ENCODE results near the gene LCE3A. TPM values are rescaled to one million over a fixed set of nuclear protein-coding genes. Genes with fewer than 3 reads are reported as not detected.

The LCE3A gene
- polyA plus RNA-seq, 3 donors, result not detected

DNA sequence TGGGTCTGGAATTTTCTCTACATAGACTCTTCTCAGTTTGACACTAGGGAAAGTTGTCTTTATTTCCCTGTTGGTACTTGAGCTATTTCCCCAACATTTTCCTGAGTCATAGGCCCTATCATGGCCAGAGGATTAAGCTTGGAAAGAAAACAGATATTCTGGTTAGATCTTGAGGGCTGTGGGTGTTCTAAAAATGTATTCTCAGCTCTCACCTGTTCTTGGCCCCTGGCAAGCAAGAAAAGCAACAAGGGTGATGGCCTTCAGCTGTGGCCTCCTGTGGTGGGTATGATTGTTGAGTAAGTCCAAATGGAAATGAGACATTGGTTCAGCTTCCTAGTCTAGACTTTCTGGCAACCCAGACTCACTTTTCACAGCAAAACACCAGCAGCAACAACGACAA, 17.4 kb upstream of the LCE3A start:
- Histone ChIP-seq H3K4me2 (replicated peaks; ENCODE audit: extremely low read depth, low read length, poor library complexity, severe bottlenecking) (no peak overlapping the region), H3K27me3 (ENCODE audit: control insufficient read depth in 2 of 2, insufficient read depth in 2 of 2, low read length in 2 of 2) (no peaks in the 10 kb centered on the region), H3K9ac (ENCODE audit: insufficient read depth, low read length, poor library complexity, severe bottlenecking) (no peak overlapping the region), H3K27ac (ENCODE audit: low read depth in 1 of 2, low read length in 2 of 2) (no peak overlapping the region), H3K79me2 (ENCODE audit: insufficient read depth, low read length) (no peaks in the 10 kb centered on the region), H3K9me3 (replicated peaks in 1 of 2; ENCODE audit: control insufficient read depth in 1 of 2, insufficient read depth in 1 of 2, low read length in 2 of 2) (no peaks in the 10 kb centered on the region), H3K4me3 (replicated peaks in 1 of 3; ENCODE audit: low read depth in 2 of 3, low read length in 3 of 3) (no peak overlapping the region), H4K20me1 (ENCODE audit: insufficient read depth, low read length) (no peaks in the 10 kb centered on the region), H3K36me3 (replicated peaks in 1 of 2; ENCODE audit: control insufficient read depth in 1 of 2, insufficient read depth in 2 of 2, low read length in 2 of 2) (no peaks in the 10 kb centered on the region), H3K4me1 (ENCODE audit: control insufficient read depth in 1 of 2, insufficient read depth in 2 of 2, low read length in 2 of 2) (no peaks in the 10 kb centered on the region), H2AFZ (ENCODE audit: insufficient read depth, low read depth, low read length, poor library complexity, severe bottlenecking) (no peak overlapping the region)
- H3K27ac Mint-ChIP-seq, result no peak overlapping the region
- DNase-seq, result no peak
- peaks cover 0 to 11% (median 3%) of the 10 kb centered on the region in 7 donors for H3K9me3 Mint-ChIP-seq
- no peaks in the 10 kb centered on the region for H3K36me3 Mint-ChIP-seq
- H3K4me1 Mint-ChIP-seq, result no peaks in the 10 kb centered on the region
- 100% methylated on average over 1 of the region's 1 CpG for WGBS (ENCODE audit: insufficient coverage)
- H3K4me3 Mint-ChIP-seq, result no peak overlapping the region
- intact Hi-C loops (cut with micrococcal nuclease), result no loop called here
- H3K27me3 Mint-ChIP-seq (ENCODE audit: low read depth in 3 of 3), result peaks cover 1 to 5% (median 3%) of the 10 kb centered on the region in 3 donors
- TF ChIP-seq, protein P1, sequence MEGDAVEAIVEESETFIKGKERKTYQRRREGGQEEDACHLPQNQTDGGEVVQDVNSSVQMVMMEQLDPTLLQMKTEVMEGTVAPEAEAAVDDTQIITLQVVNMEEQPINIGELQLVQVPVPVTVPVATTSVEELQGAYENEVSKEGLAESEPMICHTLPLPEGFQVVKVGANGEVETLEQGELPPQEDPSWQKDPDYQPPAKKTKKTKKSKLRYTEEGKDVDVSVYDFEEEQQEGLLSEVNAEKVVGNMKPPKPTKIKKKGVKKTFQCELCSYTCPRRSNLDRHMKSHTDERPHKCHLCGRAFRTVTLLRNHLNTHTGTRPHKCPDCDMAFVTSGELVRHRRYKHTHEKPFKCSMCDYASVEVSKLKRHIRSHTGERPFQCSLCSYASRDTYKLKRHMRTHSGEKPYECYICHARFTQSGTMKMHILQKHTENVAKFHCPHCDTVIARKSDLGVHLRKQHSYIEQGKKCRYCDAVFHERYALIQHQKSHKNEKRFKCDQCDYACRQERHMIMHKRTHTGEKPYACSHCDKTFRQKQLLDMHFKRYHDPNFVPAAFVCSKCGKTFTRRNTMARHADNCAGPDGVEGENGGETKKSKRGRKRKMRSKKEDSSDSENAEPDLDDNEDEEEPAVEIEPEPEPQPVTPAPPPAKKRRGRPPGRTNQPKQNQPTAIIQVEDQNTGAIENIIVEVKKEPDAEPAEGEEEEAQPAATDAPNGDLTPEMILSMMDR (IDR thresholded peaks at IDR 0.05), result no peak

DNA sequence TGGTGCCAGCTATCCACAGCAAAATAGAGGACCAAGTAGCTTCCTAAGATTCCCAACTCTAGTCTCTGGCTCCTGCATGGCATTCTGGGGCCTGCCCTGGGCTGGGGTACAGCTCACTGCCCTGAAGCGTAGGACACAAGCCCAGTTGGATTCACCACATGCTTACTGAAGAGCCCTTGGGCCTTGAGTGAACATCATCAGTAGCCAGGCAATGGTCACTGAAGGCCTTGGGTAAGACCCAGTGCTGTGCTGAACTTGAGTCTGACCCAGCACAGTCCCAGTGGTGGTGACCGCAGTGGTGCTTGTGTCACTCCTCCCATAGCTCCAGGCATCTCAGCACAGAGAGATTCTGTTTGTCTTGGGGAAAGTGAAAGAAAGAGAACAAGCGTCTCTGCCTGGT, 7.7 kb upstream of the LCE3A start:
- TF ChIP-seq, protein P1 (IDR thresholded peaks at IDR 0.05), result no peak
- intact Hi-C loops (cut with micrococcal nuclease), result no loop called here
- Mint-ChIP-seq H3K27ac (no peak overlapping the region), H3K27me3 (ENCODE audit: low read depth in 3 of 3) (peaks cover 2 to 8% (median 3%) of the 10 kb centered on the region in 3 donors), H3K36me3 (no peaks in the 10 kb centered on the region), H3K9me3 (peaks cover 1 to 16% (median 4%) of the 10 kb centered on the region in 7 donors), H3K4me1 (no peaks in the 10 kb centered on the region), H3K4me3 (no peak overlapping the region)
- Histone ChIP-seq H3K27me3 (ENCODE audit: control insufficient read depth in 2 of 2, insufficient read depth in 2 of 2, low read length in 2 of 2) (no peaks in the 10 kb centered on the region), H4K20me1 (ENCODE audit: insufficient read depth, low read length) (no peaks in the 10 kb centered on the region), H3K4me3 (replicated peaks in 1 of 3; ENCODE audit: low read depth in 2 of 3, low read length in 3 of 3) (no peak overlapping the region), H3K36me3 (replicated peaks in 1 of 2; ENCODE audit: control insufficient read depth in 1 of 2, insufficient read depth in 2 of 2, low read length in 2 of 2) (no peaks in the 10 kb centered on the region), H3K27ac (ENCODE audit: low read depth in 1 of 2, low read length in 2 of 2) (no peak overlapping the region), H2AFZ (ENCODE audit: insufficient read depth, low read depth, low read length, poor library complexity, severe bottlenecking) (no peak overlapping the region), H3K4me2 (replicated peaks; ENCODE audit: extremely low read depth, low read length, poor library complexity, severe bottlenecking) (no peak overlapping the region), H3K9ac (ENCODE audit: insufficient read depth, low read length, poor library complexity, severe bottlenecking) (no peak overlapping the region), H3K4me1 (ENCODE audit: control insufficient read depth in 1 of 2, insufficient read depth in 2 of 2, low read length in 2 of 2) (no peaks in the 10 kb centered on the region), H3K9me3 (replicated peaks in 1 of 2; ENCODE audit: control insufficient read depth in 1 of 2, insufficient read depth in 1 of 2, low read length in 2 of 2) (peaks cover 0 to 7% of the 10 kb centered on the region in 2 donors), H3K79me2 (ENCODE audit: insufficient read depth, low read length) (no peaks in the 10 kb centered on the region)
- DNase-seq, result no peak
- 89% methylated on average over 1 of the region's 3 CpGs for WGBS (ENCODE audit: insufficient coverage)
